Measurements from ENCODE around the gene FAM184B.

Gene FAM184B

DNA sequence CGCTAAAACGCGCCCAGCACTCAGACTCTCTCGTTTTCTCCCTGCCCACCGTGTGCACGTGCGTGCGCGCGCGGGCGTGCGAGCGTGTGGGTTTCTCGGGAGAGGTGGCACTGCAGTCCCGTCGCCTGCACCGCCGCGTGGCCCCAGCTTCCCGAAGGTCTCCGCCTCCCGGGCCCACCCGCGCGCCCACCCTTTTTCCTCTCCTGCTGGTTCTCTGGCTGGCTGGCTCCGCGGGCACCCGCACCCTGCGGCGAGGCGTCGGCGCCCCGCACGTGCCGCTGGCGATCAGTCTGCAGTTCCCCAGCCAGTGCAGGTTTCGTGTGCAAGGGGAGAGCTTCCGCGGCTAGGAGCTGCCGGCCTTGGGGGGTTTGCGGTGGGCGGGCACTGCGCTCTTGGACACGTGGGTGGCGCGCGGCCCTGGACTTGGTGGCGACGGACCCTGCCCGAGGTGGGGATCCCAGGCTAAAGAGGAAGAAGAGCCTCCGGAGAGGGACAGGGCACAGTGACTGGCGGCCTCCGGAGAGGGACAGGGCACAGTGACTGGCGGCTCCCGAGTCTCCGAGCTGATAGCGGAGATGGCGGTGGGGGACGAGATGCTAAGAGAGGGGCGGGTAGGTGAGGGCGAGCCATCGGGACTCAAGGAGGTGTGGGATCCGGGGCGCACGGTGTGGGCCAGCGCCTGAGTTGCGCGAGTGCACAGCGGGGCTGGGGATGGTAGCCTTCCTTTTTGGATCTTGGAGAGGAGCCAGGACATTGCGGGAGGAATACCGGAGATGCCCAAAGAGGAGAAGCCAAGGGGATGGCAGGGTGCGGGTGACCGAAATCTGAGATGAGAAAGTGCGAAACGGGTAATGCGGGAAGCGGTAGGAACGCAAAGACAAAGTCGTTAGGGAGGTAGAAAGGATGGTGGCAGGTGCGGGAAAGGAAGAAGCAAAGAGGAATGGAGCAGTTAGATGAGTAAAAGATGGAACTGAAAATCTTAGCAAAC is at the start of gene FAM184B:
Gene FAM184B, minus strand, starts transcription at position 322 of the 988 bp plus-strand sequence. CDS start 322 bp downstream, outside the sequence.
- H3K4me3 ChIP-seq (ENCODE audit: low read depth, low read length) = peak within 1 kb of the TSS; percentile 41
- DNase-seq (ENCODE audit: low read depth, low spot score) = peak; percentile 11
- TF ChIP-seq, protein P1, sequence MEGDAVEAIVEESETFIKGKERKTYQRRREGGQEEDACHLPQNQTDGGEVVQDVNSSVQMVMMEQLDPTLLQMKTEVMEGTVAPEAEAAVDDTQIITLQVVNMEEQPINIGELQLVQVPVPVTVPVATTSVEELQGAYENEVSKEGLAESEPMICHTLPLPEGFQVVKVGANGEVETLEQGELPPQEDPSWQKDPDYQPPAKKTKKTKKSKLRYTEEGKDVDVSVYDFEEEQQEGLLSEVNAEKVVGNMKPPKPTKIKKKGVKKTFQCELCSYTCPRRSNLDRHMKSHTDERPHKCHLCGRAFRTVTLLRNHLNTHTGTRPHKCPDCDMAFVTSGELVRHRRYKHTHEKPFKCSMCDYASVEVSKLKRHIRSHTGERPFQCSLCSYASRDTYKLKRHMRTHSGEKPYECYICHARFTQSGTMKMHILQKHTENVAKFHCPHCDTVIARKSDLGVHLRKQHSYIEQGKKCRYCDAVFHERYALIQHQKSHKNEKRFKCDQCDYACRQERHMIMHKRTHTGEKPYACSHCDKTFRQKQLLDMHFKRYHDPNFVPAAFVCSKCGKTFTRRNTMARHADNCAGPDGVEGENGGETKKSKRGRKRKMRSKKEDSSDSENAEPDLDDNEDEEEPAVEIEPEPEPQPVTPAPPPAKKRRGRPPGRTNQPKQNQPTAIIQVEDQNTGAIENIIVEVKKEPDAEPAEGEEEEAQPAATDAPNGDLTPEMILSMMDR (IDR thresholded peaks at IDR 0.05; ENCODE audit: low read depth, low read length) = no peak
- in situ Hi-C loops (cut with HindIII; ENCODE audit: low sequenced_read_pairs) = no loop called here

DNA sequence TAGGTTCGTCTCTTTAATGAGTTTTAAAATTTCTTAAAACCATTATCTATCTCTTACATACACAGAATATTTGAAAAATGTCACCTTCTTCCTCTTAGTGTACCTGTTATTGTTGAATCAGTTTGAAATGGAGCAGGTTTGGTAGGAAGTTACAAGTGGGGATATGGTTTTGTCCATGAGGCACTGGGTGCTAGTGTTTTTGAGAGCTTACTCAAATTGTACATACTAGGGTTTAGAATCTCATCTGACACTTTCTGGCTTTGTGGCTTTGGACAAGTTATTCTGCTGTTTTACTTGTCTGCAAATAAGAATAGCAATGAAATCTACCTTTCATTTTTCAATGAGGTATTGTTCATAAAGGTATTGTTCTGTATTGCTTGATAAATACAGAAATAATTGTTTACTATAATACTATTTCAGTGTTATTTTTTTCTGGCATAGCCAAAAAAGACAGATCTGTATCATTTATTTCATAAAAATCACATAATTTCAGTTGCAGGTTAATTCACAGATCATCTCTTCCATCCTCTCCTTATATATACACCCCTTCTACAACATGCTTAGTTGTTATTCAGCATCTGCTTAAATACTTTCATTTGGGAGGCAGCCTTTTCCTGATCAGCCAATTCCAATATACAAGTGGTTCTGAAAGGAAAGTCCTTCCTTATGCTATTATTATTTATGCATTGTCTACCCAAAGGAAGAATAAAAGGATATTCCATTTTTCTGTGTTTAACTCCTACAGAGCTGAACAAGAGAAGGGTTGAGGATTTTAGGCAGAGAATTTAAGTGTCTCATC is 42.6 kb upstream of the FAM184B start:
- TF ChIP-seq, protein P1 (IDR thresholded peaks at IDR 0.05; ENCODE audit: low read depth, low read length) = no peak
- no peak overlapping the region for H3K4me3 ChIP-seq (ENCODE audit: low read depth, low read length)
- in situ Hi-C loops (cut with HindIII; ENCODE audit: low sequenced_read_pairs) = no loop called here
- DNase-seq (ENCODE audit: low read depth, low spot score) = peak; percentile 23

DNA sequence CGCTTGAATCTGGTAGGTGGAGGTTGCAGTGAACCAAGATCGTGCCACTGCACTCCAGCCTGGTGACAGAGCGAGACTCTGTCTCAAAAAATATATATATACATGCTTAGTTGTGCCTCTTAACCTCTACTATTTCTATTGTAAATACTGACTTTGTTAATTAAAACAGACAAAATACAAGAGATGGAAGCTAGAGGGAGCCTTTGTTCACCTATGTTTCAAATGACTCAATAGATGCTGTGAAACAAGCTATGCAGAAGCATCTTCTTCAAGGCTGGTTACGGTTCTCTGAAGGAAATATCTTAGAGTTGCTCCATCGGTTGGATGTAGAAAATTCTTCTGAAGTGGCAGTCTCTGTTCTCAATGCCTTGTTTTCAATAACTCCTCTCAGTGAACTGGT is 35.6 kb upstream of the FAM184B start:
- TF ChIP-seq, protein P1 (IDR thresholded peaks at IDR 0.05; ENCODE audit: low read depth, low read length) = peak; percentile 56
- no peak overlapping the region for H3K4me3 ChIP-seq (ENCODE audit: low read depth, low read length)
- in situ Hi-C loops (cut with HindIII; ENCODE audit: low sequenced_read_pairs) = no loop called here
- DNase-seq (ENCODE audit: low read depth, low spot score) = peak; percentile 81

DNA sequence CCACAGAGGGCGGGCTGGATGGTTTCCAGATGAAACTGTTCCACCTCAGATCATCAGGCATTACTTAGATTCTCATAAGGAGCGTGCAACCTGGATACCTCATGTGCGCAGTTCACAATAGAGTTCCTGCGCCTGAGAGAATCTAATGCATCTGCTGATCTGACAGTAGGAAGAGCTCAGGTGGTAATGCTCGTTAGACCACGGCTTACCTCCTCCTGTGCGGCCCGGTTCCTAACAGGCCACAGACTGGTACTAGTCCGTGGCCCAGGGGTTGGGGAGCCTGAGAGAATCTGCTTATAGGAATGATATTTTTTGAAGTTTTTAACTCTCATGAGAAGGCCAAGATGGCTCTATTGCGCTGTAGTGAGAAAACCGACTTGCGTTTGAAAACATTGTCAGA is 34.7 kb upstream of the FAM184B start:
- DNase-seq (ENCODE audit: low read depth, low spot score) = no peak
- H3K4me3 ChIP-seq (ENCODE audit: low read depth, low read length) = no peak overlapping the region
- in situ Hi-C loops (cut with HindIII; ENCODE audit: low sequenced_read_pairs) = no loop called here
- TF ChIP-seq, protein P1 (IDR thresholded peaks at IDR 0.05; ENCODE audit: low read depth, low read length) = no peak

DNA sequence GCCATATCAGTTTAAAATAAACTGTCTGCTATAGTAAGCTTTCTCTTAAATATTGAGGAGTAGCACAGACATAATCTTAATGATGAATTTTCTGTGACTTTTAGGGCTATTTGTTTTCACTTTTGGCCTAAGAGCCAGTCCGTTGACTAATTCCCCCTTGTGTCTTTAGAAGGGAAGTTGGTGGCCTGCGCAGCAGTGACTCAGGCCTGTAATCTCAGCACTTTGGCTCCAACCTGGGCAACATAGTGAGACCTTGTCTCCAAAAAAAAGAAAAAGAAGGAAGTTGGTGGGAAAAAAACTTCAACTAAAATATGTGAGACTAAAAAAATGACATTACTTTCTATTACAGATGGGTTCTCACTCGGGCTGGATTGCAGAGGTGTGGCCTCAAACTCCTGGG is 32.7 kb upstream of the FAM184B start:
- peak; percentile 58 for DNase-seq (ENCODE audit: low read depth, low spot score)
- in situ Hi-C loops (cut with HindIII; ENCODE audit: low sequenced_read_pairs) = no loop called here
- TF ChIP-seq, protein P1 (IDR thresholded peaks at IDR 0.05; ENCODE audit: low read depth, low read length) = no peak
- no peak overlapping the region for H3K4me3 ChIP-seq (ENCODE audit: low read depth, low read length)

DNA sequence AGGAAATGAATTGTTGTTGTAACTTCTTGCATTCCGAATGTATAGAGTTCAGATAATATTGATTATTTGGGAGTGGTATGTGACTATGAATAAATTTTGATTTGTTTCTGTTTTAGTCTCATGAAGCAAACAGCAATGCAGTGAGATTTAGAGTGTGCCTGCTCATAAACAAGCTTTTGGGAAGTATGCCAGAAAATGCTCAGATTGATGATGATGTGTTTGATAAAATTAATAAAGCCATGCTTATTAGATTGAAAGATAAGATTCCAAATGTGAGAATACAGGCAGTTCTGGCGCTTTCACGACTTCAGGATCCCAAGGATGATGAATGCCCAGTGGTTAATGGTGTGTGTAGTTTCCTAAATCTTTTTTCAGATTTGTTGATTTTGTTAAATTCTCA is 31.4 kb upstream of the FAM184B start:
- TF ChIP-seq, protein P1 (IDR thresholded peaks at IDR 0.05; ENCODE audit: low read depth, low read length) = no peak
- in situ Hi-C loops (cut with HindIII; ENCODE audit: low sequenced_read_pairs) = no loop called here
- H3K4me3 ChIP-seq (ENCODE audit: low read depth, low read length) = peak overlapping the region; percentile 98

More for the DNA sequence above, 31.4 kb upstream of the FAM184B start:
- DNase-seq (ENCODE audit: low read depth, low spot score) = peak; percentile 38
